Myocyte (in vitro differentiated cells): Measurements from ENCODE around the gene RBMS3. TPM values are rescaled to one million over a fixed set of nuclear protein-coding genes. Genes with fewer than 3 reads are reported as not detected.
A peak's percentile ranks its signal among the peaks of the same experiment; 100 is the strongest.
"Not testable (repeated sequence)": the region's sequence is repeated elsewhere in the genome, so short reads cannot be mapped to it uniquely, and the experiment has no call there.

Experiments
- DNase-seq: peaks from one replicate; pipeline ENCODE4 v3.0.0-alpha.2; 2012; ENCODE audit warnings: low read depth
- total RNA-seq: library from RNA; depleted of rRNA; stranded (reverse); fragments of >200 nt; gene quantifications from 2 replicates; pipeline ENCODE4 v1.2.3, GENCODE V29; 2014

The RBMS3 gene
- total RNA-seq, 1 donor from 2014 or later, result 30.6 TPM

DNA sequence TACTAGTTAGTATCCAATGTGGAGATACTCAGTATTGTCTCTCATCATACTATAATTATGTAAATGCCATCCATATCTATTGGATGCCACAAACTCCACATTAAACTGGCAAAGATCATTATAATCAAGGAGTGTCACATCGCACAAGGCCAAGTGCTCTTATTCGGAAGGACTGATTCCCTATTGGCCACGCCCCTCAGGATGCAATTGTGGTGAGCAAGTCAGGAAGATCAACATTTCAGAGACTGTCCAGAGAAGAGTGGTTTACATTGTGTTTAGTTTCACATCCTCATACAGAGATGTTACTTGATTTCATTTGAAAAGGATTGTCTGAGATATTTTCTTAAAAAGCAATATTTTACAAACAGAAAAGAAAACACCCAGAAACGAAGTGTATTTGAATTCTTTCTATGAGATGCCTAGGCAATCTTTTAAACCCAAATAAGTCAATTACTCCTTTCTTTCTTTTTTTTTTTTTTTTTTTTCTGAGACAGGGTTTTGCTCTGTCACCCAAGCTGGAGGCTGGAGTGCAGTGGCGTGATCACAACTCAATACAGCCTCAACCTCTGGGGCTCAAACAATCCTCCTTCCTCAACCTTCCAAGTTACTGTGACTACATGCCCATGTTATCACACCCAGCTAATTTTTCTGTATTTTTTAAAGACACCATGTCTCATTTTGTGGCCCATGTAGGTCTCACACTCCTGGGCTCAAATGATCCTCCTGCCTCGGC is 369.1 kb downstream of the RBMS3 start:
- no peak for DNase-seq

DNA sequence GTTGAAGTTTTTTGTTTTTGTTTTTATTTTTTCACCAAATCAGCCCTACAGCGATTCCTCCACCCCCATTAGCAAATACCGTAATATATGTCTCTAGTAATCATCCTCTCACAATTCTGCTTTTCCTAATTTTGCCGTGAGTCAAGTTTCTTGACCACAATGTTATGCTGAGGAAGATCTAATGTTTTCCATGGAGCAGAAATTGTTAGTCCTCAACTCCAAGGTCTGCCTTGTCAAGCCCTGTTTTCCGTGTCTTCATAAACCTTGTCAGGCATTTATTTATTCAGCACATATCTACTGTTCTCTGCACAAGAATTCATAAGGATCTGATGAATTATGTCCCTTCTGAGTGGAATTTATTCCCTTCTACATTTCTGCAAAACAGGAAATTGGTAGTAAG is 372.8 kb downstream of the RBMS3 start:
- no peak for DNase-seq

DNA sequence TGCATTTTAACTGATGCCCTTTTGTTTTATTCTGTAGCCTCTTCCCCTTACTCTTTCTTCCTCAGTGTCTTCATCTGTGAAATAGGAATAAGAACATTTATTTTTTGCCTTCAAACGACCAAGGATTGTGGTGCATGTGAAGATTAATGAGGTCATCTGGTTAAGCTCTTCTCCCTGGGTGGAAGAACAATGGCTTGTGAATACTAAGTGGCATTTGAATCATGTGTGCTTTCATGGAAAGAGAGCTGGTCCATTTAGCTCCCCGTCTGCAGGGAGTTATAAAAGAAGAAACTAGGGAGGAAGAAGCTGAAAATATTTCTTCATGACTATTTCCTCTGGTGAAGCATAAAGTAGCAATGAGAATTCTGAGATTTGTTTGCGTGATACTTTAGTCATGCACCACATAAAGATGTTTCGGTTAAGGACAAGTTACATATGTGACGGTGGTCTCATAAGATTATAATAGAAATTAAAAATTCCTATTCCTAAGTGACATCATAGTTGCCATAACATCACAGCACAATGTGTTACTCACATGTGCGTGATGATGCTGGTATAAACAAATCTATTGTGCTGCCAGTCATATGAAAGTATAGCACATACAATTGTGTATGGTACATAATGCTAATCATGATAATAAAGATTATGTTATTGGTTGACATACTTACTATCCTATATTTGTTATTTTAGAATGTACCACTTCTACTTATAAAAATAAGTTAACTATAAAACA is 374.3 kb downstream of the RBMS3 start:
- DNase-seq, result no peak

DNA sequence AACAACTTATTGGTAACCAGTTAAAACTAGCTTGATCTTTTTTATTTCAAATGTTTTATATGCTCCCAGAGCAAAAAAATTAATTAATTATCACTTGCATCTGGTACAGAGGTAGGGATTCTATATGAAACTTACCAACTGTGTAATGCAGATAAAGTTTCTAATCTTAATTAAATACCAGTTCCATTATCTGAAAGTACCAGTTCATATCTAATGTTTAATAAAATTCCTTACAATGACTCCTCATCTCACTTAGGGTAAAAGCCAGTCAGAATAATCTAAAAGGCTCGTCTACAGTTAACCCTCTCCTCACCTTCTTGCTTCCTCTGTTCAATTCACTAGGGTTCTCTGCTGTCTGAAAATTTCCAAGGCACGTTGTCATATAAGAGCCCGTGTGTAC is 384.8 kb downstream of the RBMS3 start:
- DNase-seq, result no peak

DNA sequence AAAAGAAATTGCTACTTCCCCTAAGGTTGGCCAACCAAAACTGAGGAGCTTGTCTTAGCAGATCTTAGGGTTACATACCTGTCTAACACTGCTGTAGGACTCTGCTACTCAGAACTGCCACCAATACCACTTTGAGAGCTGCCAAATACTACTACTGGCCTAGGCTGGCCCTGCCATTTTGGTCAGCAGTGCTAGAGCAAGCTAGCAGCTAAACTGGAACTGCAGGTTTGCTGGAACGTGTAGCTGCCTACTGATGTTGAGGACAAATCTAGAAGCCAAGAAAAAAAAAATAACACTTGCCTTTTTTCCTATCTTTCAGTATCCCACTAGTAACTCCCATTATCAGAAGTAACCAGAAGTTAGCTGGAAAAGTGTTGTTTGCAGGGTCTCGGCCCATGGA is 387.4 kb downstream of the RBMS3 start:
- no peak for DNase-seq

DNA sequence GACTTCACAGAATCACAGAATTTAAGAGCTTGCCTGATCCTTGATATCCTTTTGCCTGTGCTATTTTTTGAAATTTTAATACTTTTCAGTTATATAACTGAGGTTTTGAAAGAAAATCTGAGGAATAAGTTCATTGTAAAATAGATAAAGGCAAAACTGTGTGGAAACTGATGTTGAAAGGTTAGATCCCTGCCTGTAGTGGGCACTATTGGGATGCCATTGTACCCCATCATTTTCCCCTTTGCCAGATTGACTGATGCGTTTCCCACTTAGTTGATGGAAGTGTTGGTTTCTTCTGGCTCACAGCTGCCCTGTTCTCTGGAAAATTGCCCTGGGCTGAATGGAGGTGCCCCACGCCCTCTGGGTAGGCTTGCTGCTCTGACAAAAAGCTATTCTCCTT is 387.9 kb downstream of the RBMS3 start:
- DNase-seq, result no peak

DNA sequence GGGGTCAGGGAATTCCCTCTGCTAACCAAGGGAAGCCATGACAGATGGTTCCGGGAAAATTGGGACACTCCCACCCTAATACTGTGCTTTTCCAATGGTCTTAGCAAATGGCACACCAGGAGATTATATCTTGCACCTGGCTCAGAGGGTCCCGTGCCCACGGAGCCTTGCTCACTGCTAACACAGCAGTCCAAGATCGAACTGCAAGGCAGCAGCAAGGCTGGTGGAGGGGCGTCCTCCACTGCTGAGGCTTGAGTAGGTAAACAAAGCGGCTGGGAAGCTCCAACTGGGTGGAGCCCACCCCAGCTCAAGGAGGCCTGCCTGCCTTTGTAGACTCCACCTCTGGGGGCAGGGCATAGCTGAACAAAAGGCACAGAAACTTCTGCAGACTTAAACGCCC is 389.6 kb downstream of the RBMS3 start:
- DNase-seq, result not testable (repeated sequence)

DNA sequence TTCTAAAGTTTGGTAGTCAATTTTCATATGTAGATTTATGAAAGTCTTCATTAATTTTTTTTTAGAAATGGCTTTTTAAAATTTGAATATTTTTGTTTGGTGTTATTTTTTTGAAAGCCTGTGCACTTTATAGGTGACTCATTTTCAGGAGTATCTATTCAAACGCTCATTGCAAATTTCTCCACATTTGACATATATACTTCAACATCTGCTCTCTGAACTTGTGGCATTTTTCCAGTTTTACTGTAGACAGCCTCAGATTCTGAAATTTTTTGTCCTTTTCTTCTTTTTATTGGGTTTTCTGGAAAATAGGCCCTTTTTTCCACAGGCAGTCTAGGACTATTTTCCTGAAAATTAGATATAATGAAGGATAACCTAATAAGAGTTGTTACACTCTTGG is 396.6 kb downstream of the RBMS3 start:
- DNase-seq, result no peak

DNA sequence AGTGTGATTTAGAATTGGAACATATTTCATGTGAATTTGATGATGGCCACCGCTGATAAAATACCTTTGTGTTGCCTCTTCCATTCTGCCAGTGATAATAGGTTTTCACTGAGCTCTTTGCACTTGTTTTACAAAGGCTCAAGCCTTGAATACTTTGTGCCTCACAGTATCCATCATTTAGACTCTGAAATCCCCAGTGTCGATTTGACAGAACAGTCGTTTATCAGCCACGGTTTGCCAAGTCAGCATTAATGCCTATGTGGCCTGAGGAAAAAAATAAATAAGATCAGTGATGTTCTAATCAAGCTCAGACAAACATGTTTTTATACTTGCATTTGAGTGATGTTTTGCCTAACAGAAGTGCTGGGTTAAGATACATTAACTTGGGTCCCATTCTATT is 399.1 kb downstream of the RBMS3 start:
- DNase-seq, result no peak

DNA sequence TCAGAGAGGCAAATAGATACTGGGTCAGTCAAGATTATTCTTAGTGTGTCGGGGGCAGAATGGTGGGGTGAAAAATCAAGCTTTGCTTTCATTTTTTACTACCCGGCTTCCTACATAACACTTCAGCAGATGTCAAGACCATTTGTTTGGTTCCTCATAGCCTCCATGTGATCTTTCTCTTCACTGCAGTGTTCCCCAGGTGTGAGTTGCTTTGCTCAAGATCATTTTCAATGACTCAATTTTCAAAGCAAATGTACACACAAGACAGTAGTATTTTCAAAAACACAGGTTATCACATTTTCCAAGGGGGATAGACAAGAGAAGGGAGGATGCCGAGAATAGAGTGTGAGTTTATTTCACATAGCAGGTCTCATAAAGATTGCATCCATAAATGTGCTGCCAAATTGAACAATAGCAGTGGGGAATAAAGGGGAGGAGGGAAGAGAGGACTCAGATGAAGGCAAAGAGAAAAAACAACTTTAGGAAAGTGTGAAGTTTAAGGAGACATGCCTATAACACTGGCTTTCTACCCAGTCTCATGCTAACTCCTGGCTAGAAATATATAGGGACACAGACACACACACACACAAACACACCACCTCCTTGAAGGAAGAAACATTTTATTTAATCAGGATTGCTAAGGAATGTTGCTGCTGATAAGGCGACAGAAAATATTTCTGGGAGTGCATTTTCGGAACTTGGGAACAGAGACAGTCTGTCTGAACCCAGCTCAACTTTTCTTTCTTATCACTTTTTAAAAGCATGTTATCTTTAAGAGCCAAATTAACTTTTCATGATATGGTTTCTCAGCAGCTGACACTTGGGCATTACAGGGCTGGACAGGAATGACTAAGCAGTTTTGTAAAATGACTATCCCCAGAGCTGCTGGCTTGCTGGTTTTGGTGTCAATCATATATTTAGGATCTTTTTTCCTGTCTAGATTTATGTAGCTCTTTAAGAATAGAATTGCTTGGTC is 402.4 kb downstream of the RBMS3 start:
- peak; percentile 66 for DNase-seq

DNA sequence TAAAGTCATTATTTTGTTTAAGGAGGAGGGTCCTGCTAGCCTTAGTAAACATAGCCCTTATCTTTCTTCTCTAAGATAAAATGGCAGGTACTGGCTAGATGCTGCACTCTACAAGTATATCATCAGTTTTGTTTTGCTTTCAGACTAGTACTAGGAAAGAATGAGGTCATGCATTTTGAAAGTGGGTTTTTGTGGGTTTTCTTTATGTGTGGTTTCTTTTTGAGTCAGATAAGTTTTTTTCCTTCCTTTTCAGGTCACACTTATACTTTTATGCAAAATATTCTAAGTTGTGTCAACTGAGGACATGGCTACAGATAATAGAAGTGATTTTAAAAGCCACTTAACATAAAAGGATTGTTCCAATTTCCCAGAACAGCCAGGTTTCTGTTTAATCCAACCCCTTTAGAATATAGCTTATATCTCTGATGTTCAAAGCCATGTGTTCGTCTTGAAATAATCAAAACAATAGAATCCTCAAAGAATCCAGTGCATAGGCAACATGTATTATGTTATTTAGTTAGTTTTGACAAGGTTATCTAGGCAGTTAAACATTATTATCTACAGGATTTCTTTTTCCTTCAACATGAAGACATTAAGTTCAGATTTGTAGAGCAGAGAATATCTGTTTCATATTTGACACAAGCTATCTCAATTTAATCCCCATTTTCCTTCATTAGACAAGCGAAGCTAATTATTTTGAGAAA is 406.2 kb downstream of the RBMS3 start:
- peak; percentile 16 for DNase-seq

DNA sequence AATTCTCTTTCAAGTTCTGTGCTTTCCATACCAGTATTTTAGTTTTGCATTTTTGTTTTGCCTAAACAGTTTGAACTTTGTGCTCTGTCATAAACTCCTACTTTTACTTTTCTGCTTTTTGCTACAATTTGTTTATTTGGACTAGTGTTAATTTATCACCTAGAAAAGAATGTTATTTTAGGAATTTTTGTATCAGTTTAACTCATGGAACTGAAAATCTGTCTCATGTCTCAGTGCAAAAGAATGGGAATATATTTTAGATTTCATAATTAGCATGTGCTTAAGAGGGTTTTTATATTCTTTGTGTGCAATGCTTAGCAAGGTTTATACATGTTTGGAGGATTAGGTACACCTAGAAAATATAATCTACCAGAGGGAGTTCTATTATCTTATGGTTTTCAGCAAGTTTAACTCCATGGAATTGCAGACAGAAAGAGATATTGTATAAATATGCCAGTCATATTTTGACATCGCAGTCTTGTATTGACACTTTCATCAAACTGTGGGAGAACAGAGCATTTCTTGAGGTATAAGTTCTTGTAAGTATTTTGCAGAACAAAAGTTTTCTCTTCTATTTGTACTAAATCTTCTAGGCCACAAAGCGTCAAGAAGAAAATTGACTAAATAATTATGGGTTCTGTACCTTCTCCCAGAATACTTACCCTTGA is 409.9 kb downstream of the RBMS3 start:
- no peak for DNase-seq

DNA sequence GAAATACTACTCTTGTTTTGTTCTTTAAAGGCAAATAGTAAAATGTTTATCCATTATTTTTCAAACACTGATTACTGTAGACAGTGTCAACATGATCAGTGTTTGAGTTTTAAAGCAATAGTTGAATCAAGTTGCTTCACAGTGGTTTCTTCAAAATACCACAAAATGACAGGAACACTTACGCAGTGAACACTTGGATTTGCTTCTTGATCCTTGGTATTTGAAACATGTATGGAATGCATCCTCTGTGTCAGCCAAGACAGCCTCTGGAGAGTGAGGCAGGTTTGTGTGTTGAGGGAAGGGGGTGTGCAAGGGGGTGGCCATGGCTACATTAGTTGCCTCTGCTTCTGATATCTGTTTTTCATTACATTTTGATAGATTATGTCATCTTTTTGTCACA is 413.0 kb downstream of the RBMS3 start:
- peak; percentile 78 for DNase-seq

DNA sequence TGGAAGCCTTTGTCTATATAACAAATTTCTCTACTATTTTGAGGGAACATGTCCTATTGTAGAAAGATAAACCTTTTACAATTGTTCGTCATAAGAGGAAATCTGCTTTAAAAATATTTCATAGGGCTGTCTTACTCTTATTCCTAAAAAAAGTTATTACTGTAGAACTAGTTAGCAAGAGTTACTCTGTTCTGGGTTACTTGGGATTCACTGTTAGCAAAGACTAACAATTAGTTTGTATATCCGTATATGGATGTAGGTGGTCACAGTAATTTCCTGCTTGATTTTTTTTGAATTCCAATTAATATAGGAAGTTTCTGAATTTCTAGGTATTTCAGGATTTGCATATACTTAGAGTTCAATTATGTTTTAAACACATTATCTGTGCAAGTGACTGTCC is 413.5 kb downstream of the RBMS3 start:
- no peak for DNase-seq

DNA sequence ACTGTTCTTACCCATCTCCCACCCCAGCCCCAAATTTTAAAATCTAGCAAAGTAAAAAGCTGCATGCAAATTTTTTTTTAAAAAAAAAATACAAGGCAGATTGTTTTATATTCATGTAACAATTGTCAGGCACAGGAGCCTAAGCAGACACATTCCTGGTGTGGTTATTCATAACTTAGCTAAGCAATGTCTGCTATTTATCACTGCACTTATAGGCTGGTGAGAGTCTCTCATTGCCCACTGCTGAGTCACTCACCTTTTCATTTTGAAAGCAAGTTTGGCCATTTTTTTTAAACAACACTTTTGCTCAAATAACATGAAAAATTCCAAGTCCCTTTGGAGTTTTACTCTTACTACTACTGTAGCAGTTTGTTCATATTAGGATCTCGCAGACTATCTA is 413.9 kb downstream of the RBMS3 start:
- DNase-seq, result peak; percentile 76

DNA sequence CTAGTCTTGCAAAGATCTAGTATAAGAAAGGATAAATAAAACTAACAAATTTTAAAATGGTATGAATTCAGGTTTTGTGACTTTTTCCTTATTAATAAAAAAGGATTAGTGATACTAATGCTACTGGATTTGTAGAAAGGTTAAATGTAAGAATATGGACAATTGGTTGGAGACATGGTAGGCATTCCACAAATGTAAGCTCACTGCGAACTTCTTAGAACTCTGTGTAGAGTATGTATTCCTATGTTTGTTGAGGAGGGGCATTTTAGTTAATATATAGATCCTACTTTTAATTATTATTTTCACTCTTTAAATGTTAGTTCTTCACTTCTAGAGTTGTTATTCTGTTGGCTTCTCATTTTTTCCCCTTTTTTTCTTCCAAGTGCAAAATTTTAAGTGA is 414.3 kb downstream of the RBMS3 start:
- no peak for DNase-seq

DNA sequence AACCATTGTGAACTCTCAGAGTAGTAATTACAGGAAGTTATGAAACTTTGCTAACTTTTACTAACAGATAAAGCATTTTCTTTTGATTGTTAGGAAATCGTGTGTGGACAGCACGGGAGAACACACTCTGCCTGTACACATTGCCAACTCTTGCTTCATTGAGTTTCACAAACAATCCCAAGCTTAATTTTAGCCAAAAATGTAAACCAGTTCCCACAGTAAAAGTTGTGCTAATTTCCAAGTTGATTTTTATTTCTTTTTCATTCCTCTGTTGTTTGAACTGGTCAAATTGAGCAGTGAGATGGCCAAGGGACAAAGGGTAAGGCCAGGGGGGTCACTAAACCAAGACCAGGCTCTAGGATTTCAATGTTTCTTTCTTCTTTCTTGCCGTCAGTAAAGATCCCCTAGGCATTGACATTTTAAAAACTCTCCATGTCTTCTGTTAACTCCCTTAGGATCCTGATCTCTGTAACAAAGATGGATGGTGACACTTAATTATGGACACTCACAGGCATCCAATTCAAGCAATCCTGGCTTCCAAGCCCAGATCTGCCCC is 414.9 kb downstream of the RBMS3 start:
- peak; percentile 42 for DNase-seq

DNA sequence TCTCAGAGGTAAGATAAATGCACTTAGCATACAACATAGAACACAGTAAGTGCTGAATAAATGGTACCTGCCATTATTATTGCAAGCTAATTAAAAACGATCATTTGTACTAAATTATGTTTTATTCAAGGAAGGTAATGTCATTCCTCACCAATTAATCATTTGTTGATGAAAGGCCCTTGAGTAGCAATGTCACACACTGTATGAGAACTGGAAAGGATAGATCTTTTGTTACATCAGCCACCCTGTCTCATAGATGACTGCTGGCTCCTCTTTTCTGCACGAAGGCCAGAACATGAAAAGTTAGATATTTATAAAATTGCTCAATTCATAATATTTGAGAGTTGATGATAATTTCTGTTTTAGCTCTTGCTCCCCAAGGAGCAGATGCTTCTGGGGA is 415.4 kb downstream of the RBMS3 start:
- DNase-seq, result no peak

DNA sequence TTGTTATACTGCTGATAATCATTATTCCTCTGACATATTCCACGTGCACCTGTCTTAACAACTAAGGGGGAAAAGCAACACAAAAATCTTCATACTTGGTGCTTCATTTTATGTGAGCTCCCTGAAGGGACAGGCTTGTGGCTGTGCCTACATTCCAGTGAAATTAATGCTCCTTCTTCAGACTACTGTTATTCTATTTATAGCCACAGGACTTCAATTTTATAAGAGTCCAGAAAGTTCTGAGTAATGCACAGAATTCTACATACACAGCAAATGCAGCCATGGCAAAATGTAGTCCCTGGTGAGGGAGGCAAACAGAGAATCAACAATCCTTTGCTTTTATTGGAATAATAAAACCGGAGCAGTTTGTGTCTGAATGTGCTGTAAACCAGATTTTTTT is 417.1 kb downstream of the RBMS3 start:
- peak; percentile 34 for DNase-seq

DNA sequence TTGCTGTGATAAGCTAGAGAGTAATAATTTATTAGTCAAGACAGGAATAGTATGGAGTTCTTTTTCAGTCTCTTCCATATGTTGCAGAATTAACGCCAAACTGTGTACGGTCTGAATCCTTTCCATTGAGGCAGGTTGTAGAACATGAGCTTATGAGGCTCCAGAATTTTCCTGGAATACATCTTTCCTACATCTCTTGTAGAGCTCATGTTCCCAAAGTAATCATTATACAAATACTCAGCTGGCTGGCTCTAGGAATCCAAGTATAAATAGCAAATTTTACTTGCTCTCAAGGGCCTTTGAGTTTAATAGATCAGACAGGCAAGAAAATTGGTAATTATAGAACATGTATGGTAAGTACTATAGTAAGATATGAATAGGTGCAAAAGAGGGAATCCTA is 419.4 kb downstream of the RBMS3 start:
- no peak for DNase-seq
